Lower leg skin (tissue), 4 donors: ENCODE measurements around the gene KLHL33. TPM values are rescaled to one million over a fixed set of nuclear protein-coding genes. Genes with fewer than 3 reads are reported as not detected.

Source experiments
- DNase-seq, 2 donors: peaks; one replicate each; pipeline ENCODE4 v3.0.0-alpha.2; 2019; ENCODE audit warnings: low spot score in 2 of 2
- H3K4me3 ChIP-seq: fragments of 200-600 bp; sonication (generic); 2 replicates; pipeline ENCODE4 v1.5.1; 2017; ENCODE audit warnings: mild to moderate bottlenecking, low read depth; ENCODE audit not compliant: poor library complexity, severe bottlenecking
- CTCF ChIP-seq, 3 donors: fragments of 450-650 bp; IDR thresholded peaks; one replicate each; pipeline ENCODE4 v1.5.1; 2016; ENCODE audit warnings: antibody characterized with exemption in 3 of 3, mild to moderate bottlenecking in 3 of 3, moderate library complexity in 2 of 3
- POLR2A ChIP-seq, 2 donors: fragments of 450-650 bp; IDR thresholded peaks; one replicate each; pipeline ENCODE4 v1.6.1; 2016 to 2017; ENCODE audit warnings: antibody characterized with exemption in 2 of 2, mild to moderate bottlenecking in 1 of 2, moderate library complexity in 1 of 2
- WGBS, 2 donors: methylation state at CpG; one replicate each; pipeline ENCODE4 v1.1.5; 2018; 5-methylcytosine and 5-hydroxymethylcytosine counted together
- intact Hi-C: fragments of 100-400 bp; cut with DNase I; formaldehyde crosslinking; loops from one replicate; pipeline ENCODE4 v1.15.0; 2023; ENCODE audit warnings: low total_unique reads
- total RNA-seq, 4 donors: library from RNA; depleted of rRNA; stranded (reverse); fragments of >200 nt; gene quantifications; one replicate each; pipeline ENCODE4 v1.1.0, GENCODE V29; 2016

The KLHL33 gene
- total RNA-seq, 4 donors from 2014 or later, result 0.12 to 1.2 (median 0.36) TPM; not detected in 1

DNA sequence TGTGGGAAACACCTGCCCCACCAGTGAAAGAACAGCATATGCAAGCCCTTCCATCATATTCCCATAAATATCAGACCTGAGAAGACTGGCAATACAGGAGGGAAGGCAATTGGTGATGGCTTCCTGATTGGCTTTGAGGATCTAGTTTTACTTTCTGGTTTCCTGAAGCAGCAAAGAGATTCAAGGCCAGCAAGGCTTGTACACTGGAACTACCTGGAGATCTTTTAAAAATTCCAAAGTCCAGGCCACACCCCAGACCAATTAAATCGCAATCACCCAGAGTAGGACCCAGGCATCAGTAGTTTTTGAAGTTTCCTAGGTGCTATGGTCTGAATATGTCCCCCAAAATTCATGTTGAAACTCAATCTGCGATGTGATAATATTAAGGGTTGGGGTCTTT lies 19.7 kb downstream of the KLHL33 start:
- H3K4me3 ChIP-seq, result no peak overlapping the region
- TF ChIP-seq POLR2A (IDR thresholded peaks at IDR 0.05), result no peak
- no peak for TF ChIP-seq CTCF (IDR thresholded peaks at IDR 0.05)
- no peak for DNase-seq
- intact Hi-C loops, result no loop called here
- WGBS, 2 donors, result 86 to 98% methylated on average over 2 of the region's 2 CpGs

DNA sequence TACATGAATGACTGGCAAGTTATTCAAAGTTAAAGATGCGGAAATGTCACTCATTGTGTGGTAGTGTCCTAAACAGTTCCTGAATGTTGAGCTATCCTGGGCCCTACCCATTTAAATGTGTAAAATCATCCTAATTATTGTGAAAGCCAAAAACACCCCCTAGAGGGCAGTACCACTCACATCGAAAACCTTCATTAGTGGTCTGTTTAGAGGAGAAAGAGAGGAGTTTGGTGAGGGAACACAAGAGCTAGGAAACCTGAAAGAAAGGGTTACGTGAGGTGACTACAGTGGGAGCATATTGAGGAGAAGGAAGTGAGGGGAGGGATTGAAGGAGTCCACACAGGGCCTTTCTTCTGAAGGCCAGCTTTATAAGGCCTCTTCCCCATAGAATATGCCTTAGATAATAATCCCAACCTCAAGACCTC lies 20.2 kb downstream of the KLHL33 start:
- TF ChIP-seq CTCF (IDR thresholded peaks at IDR 0.05) (no peak), POLR2A (IDR thresholded peaks at IDR 0.05) (no peak)
- WGBS, 2 donors, result 44 to 47% methylated on average over 3 of the region's 3 CpGs
- DNase-seq, result peak; percentile 4 to 40
- intact Hi-C loops, result no loop called here
- no peak overlapping the region for H3K4me3 ChIP-seq

GRCh38 chr14:20413744-20414082 lies 22.3 kb downstream of the KLHL33 start:
- peak in 1 of 2 donors; percentile 77 for DNase-seq
- WGBS, 2 donors, result 1% methylated on average over 9 of the region's 9 CpGs
- intact Hi-C loops, result no loop called here
- peak overlapping the region; percentile 77 for H3K4me3 ChIP-seq
- no peak for TF ChIP-seq POLR2A (IDR thresholded peaks at IDR 0.05)
- TF ChIP-seq CTCF (IDR thresholded peaks at IDR 0.05), result no peak

- peak within 1 kb of the TSS; percentile 77 for H3K4me3 ChIP-seq
- DNase-seq, result peak; percentile 89 to 97
- 0% methylated on average over 39 to 42 of the region's 43 CpGs for WGBS, 2 donors
- intact Hi-C loops, result no loop called here
- TF ChIP-seq CTCF (IDR thresholded peaks at IDR 0.05) (no peak), POLR2A (IDR thresholded peaks at IDR 0.05) (no peak)
Measured at GRCh38 chr14:20412876-20413743, 22.9 kb downstream of the KLHL33 start, which contains the start of gene TEP1. TEP1 (minus strand) TSS chr14:20413501; CDS start chr14:20408439, 5,062 bp downstream.

GRCh38 chr14:20412411-20412810 lies 23.6 kb downstream of the KLHL33 start:
- peak overlapping the region; percentile 77 for H3K4me3 ChIP-seq
- no peak for DNase-seq
- 5 to 6% methylated on average over 7 of the region's 7 CpGs for WGBS, 2 donors
- no peak for TF ChIP-seq POLR2A (IDR thresholded peaks at IDR 0.05)
- no peak for TF ChIP-seq CTCF (IDR thresholded peaks at IDR 0.05)
- intact Hi-C loops, result no loop called here
